GM12891 (cell line): ENCODE results near the gene TMIGD2.

Experiments
- PAX5 ChIP-seq: IDR thresholded peaks from 2 replicates; pipeline ENCODE4 v1.6.1; 2011; ENCODE audit warnings: low read length, moderate library complexity, mild to moderate bottlenecking; ENCODE audit not compliant: insufficient read depth, severe bottlenecking
- POLR2A ChIP-seq: IDR thresholded peaks from 2 replicates; pipeline ENCODE4 v1.6.1; 2011; ENCODE audit warnings: low read depth, low read length, control low read depth
- POLR2AphosphoS5 ChIP-seq: IDR thresholded peaks from 2 replicates; pipeline ENCODE4 v1.6.1; 2011; ENCODE audit warnings: low read depth, low read length, control low read depth

DNA sequence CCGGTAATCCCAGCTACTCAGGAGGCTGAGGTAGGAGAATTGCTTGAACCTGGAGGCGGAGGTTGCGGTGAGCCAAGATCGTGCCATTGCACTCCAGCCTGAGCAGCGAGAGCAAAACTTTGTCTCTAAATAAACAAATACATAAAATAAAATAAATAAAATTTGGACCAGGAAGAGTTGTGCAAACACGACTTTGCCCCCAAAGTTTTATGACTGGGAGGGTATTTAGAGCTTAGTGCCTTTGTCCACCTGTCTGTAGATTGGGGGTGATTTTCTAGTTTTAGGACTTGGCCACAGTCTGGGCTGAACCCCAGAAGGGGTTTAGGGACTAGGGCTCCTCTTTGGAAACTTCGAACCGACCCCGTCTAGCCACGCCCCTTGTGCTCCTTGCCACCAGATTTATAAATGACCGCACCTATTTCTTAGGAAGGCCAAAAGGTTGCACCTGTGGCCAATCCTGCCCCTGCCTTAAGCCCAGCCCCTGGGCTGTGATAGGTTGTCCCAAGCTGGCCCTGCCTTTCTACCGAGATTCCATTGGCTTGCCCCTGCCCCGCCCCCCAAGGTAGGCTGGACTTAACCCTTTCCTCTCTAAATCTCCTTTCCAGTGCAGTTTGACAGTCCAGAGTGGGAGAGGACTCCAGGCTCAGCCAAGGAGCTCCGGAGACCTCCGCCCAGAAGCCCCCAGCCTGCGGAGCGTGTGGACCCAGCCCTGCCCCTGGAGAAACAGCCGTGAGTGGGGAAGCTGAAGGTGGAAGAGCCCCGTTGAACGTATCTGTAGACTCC is 17.8 kb downstream of the TMIGD2 start:
- TF ChIP-seq POLR2A = no peak
- TF ChIP-seq POLR2AphosphoS5 = no peak
- TF ChIP-seq PAX5 = no peak
